ENCODE measurements around the gene TOR4A.
"Not testable (repeated sequence)": the region's sequence is repeated elsewhere in the genome, so short reads cannot be mapped to it uniquely, and the experiment has no call there.

The TOR4A gene

GRCh38 chr9:137239541-137240200 lies 37.9 kb upstream of the TOR4A start:
- not testable (repeated sequence) for DNase-seq

- DNase-seq, result peak; percentile 54
Observed at GRCh38 chr9:137240318-137240840, 37.1 kb upstream of the TOR4A start.

GRCh38 chr9:137240841-137241489 lies 36.6 kb upstream of the TOR4A start, which contains the start of gene TUBB4B:
TUBB4B (plus strand) TSS chr9:137241287; CDS start chr9:137241361, 74 bp downstream.
- DNase-seq, result peak; percentile 100

GRCh38 chr9:137241490-137242268 lies 35.8 kb upstream of the TOR4A start:
- peak; percentile 33 for DNase-seq

GRCh38 chr9:137242269-137243203 lies 35.0 kb upstream of the TOR4A start:
- DNase-seq, result no peak

GRCh38 chr9:137243266-137243625 lies 34.3 kb upstream of the TOR4A start:
- not testable (repeated sequence) for DNase-seq

GRCh38 chr9:137243626-137244485 lies 33.7 kb upstream of the TOR4A start:
- DNase-seq, result no peak

- no peak for DNase-seq
Observed at GRCh38 chr9:137244486-137245449, 32.8 kb upstream of the TOR4A start.

GRCh38 chr9:137245450-137246421 lies 31.8 kb upstream of the TOR4A start:
- no peak for DNase-seq

GRCh38 chr9:137247135-137247915 lies 30.2 kb upstream of the TOR4A start:
- DNase-seq, result no peak

GRCh38 chr9:137247916-137248175 lies 29.7 kb upstream of the TOR4A start:
- DNase-seq, result no peak

GRCh38 chr9:137250329-137251193 lies 27.0 kb upstream of the TOR4A start:
- DNase-seq, result no peak

GRCh38 chr9:137251194-137251461 lies 26.4 kb upstream of the TOR4A start, which contains the start of gene STPG3:
STPG3 (plus strand) TSS chr9:137251286; CDS start chr9:137251287, 1 bp downstream.
- no peak for DNase-seq

- DNase-seq, result no peak
Observed at GRCh38 chr9:137251490-137252268, 25.8 kb upstream of the TOR4A start.

- no peak for DNase-seq
Observed at GRCh38 chr9:137252555-137253506, 24.7 kb upstream of the TOR4A start.
